Right renal cortex interstitium (tissue), 3 donors: Measurements from ENCODE around the gene MFNG. TPM values are rescaled to one million over a fixed set of nuclear protein-coding genes. Genes with fewer than 3 reads are reported as not detected.

Experiments used
- DNase-seq, 3 donors: peaks; one replicate each; pipeline ENCODE4 v3.0.0-alpha.2; 2013; ENCODE audit warnings: low read depth in 3 of 3, low spot score in 2 of 3
- polyA plus RNA-seq, 3 donors: library from polyadenylated mRNA; unstranded; fragments of 120-200 nt; gene quantifications; one replicate each; pipeline ENCODE4 v1.2.1, GENCODE V29; 2013; ENCODE audit not compliant: insufficient read length in 3 of 3

MFNG gene
- polyA plus RNA-seq, 3 donors: 4.6 to 8.4 (median 6.3) TPM

DNA sequence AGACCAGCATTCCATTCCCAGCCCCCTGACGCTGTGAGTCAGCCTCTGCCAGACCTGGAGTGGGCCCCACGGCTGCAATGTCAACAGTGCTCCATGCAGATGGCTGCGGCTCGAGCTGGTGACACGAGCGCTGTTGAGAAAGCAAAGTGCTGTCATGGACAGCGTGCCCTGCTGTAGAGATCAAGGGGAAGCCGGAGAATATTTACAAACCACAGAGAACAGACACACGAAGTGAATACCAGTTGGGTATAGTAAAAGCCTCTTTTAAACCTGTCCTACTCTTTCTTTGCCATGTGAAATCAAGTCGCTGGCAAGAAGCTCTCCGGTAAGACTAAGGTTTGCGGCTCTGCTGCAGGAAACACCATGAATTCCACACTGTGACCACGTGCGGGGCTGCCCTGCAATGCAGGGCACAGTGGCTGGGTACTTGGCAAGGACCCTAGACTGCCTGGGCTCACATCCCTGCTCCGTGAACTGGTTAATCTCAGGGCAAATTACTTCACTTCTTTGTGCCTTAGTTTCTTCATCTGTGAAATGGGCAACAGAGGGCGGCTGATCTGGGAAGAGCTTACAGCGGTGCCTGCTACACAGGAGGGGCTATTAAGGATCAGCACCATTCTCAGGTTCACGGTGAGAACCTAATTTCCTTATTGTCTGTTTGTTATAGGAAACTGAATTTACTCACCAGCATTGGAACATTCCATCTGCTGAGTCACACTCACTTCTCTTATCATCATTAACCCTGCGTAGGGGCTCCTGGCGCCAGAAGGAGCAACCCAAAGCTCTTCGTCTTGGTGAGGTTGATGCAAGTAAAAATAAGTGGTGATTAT, 31.1 kb downstream of the MFNG start:
- no peak for DNase-seq

DNA sequence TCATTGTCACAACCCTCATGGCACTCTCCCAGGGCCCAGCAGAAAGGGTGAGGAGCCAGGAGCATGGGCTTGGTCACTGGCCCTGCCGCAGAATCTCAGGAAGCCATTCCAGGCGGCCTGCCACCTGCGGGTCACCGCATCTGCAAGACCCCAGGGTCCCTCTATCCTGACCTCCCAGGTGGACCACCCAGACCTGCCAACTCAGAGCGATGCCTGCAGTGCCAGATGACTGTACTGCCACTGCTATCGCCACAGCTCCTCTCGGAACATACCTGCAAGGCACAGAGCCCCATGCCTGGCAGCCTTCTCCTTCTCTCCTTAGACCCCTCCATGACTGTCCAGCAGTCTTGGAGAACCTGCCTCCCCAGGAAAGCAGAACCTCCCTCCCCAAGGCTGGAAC, 32.5 kb downstream of the MFNG start:
- no peak for DNase-seq

DNA sequence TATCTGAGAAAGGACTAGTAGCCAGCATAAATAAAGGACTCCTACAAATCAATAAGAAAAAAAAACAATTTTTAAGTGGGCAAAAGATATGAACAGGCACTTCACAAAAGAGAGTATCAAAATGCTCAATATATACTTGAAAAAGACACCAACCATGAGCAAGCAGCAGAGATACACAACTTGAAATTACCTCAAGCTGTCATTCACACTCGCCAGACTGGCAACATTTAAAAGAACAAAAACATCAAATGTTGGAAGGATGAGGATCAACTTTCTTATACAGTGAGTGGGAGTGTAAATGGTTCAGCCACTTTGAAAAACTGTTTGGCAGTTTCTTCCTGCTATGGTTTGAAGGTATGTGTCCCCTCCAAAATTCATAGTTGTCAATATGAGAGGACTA, 35.0 kb downstream of the MFNG start:
- no peak for DNase-seq

DNA sequence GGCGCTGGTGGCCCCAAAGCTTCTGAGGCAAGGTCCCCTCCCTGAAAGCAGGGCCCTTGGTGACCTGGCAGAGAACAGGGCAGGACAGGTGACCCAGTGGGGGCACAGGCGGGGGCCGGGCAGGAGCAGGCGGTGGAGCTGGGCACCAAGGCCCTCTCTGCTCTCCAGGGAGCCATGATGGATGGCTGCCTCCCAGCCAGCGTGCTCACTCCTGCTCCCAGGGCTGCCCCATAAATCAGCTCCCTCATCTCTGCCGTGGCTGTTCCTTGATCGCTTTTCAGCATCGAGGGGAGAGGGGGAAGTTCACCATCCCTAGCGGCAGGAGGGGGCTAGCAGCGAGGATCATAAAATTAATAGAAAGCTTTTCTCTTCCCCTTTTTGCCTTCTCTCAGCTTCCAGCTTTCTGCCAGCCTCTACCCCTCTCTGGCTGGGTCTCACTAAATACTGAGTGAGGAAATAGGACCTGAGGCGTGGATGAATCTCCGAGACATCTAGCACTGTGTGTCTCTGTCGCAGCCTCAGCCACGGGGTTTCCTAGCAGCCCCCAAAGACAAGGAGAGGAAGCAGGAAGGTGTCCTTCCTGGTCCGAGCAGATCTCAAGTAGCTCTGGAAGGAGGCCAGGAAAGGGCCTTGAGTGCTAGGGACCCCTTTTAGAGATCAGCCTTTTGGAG, 36.7 kb downstream of the MFNG start:
- no peak for DNase-seq

DNA sequence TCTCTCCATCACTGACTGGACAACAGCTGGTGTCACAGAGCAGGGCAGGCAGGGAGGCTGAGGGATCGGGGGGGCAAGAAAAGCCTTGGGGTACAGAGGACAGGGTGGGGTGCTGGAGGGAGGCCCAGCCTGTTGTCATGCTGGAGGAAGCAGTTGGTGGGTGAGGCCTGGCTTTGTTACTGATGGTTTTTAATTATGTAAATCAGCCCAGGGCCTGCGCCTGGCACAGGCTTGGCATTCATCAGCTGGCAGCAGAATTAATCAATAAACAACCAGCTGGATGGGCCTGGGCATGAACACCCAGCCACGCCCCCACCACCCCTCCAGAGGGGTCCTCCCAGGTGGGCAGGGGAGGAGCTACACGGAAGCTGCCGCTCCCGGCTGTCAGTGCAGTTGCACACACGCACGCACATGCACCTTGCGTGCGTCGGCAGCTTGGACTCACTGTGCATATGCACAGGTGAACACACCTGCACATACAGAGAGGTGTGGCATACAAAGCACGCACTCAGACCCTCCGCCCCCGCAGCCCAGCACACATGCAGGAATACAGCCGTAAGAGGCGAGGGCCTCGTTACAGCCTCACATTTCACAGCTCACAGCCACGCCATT, 37.6 kb downstream of the MFNG start:
- no peak for DNase-seq

DNA sequence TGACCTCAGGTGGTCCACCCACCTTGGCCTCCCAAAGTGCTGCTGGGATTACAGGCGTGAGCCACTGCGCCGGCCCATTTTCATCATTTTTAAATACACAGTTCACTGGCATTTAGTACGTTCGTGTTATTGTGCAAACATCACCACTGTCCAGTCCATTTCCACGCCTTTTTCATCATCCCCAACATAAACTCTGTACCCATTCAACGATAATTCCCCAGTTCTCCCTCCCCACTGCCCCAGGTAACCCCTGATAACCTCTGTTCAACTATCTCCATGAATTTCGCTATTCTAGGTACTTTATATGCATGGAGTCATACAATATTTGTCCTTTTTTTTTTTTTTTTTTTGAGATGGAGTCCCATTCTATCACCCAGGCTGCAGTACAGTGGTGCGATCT, 40.7 kb downstream of the MFNG start:
- no peak for DNase-seq

DNA sequence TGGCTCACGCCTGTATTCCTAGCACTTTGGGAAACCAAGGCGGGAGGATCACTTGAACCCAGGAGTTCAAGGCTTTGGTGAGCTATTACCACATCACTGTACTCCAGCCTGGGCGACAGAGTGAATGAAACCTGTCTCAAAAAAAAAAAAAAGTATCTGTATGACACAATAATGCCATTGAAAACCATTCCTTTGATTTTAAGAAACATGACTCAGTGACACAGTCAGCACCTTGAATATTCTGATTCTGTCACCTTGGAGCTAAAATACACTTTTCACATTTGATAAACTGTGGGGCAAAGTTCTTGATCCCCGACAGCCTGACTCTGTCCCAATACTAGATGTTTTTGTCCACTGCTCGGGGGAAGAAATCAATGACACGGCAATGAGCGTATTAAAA, 42.2 kb downstream of the MFNG start:
- no peak for DNase-seq

DNA sequence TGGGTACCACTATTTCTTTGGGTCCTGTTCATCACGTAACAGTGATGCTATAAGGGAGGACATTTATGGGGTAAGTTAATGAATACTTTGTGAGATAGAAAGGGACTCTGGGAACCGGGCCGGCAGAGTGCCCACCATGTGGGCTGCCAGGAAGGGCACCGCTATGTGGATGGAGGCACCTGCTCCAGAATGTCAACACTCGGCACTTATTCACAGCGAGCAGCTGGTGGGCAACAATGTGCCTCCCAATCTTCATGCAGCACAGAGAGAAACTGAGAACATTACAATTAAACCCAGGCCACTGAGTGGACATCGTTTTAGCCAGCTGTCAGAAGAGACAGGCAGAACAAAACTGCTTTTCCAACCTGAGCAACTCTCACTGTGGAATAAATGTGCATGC, 43.1 kb downstream of the MFNG start:
- DNase-seq: no peak

DNA sequence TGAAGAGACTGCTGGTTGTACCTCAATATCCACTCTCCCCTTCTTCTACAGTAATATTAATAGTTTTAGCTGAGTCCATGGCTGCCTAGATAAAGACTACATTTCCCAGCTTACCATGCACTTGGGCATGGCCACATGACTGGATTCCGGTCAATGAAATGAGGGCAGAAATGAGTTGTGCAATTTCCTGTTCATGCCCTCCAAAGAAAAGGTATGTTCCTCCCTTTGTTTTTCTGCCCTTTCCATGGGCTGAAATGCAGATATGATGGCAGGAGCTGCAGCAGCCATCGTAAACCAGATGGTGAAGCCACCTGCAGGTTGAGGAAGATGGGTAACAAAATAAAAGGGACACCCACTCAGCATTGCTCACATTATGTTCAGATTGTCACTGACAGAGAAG, 43.6 kb downstream of the MFNG start:
- DNase-seq: no peak

DNA sequence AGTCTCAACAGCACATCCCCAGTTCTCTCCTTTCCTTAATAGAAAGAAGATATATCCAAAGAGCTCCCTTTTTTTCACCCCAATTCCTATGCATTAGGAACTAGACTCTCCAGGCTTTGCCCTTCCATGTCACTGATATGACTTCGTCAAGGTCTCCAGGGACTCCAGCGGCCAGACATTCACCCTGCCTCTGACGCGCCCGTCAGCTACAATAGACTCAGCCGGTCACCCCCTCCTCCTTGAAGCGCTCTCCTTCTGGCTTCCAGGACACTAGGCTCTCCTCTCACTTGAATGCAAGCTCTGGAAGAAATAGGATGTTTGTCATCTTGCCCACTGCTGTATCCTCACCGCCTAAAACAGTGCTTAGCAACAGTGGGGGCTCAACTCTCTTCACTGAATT, 44.0 kb downstream of the MFNG start:
- DNase-seq: no peak

DNA sequence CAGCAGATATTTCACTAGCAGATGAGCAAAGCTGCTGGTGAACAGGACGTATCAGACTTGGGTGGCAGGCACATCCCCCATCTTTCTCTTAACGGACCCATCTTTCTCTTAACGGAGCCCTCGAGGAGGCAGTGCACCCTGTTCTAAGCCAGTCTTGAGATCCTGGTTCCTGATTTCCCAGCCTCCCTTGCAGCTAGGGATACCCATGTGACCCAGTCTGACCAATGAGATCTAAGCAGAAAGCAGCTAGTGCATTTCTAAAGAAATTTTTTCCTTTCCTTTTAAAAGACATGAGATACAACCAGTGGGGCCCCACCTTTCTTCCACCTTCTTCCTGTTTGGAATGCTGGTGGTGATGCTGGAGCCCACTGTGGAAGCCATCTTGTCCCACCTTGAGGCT, 45.3 kb downstream of the MFNG start:
- no peak for DNase-seq

DNA sequence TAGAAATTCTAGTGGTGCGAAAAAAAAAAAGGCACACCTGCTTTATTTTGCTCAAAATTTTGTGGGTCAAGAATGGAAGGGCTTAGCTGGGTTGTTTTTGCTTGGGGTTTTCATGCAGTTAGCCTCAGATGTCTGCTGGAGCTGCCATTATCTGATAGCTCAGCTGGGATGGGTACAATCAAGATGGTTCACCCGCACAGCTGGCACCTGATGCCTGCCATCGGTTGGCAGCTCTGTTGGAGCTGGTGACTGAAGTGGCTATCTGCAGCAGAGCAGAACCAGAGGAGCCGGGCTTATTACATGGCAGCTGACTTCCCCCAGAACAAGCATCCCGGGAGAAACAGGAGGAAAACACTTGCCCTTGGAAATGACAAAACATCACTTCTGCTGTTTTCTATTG, 46.8 kb downstream of the MFNG start:
- no peak for DNase-seq

DNA sequence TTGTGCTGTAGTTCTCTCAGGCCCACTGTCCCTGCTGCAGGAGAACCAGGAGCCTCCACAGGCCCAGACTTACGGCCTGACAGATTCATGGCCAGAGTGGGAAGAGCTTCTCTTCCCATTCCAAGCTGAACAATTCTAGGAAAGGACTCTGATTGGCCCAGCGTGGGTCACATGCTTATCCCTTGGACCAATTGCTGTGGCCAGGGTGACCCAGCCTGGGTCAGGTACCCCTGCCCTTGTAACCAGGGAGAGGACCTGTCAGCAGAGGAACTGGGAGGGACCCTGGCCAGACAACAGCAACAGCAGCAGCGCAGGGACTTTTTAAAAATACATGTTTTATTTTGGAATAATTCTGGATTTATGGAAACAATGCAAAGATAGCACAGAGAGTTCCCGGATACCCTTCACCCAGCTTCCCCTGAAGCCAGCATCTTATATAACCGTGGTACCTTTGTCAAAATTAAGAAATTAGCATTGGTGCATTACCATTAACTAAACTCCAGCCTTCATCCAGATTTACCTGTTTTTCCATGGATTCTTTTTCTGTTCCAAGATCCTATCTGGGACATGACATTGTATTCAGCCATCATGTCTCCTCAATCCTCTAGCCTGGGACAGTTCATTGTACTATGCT, 50.1 kb downstream of the MFNG start:
- no peak for DNase-seq

DNA sequence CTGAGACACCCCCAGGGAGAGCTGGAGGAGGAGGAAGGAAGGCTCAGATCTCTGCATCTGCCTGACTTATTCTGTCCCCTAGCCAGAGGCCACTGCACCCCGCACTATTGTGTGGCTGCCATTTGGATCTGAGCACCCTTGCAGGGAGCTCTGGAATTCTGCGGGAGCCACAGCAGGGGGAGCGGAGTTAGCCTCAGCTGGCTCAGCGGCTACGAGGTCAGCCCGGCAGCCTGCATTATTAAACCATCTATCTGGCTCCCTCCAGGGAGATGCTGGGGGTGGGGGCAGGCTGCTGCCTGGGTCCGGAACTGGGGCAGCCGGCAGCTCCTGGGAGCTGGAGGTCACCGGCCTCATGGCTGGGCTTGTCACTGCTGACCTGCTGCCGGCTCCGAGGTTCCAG, 52.4 kb downstream of the MFNG start:
- no peak for DNase-seq

DNA sequence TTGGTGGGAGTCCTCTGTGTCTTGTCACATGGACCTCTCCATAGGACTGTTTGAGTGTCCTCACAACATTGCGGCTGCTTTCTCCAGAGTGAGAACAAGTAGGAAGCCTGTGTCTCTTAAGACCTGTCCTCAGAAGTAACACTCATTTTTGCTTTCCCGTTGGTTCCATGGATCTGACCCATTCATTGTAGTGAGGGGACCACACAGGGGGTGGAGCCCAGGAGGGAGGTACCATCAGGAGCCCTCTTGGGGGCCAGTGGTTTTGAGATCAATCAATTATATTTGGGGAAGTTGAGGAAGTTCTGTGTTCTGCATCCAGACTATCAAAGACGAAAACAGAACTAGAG, 53.5 kb downstream of the MFNG start:
- no peak for DNase-seq

DNA sequence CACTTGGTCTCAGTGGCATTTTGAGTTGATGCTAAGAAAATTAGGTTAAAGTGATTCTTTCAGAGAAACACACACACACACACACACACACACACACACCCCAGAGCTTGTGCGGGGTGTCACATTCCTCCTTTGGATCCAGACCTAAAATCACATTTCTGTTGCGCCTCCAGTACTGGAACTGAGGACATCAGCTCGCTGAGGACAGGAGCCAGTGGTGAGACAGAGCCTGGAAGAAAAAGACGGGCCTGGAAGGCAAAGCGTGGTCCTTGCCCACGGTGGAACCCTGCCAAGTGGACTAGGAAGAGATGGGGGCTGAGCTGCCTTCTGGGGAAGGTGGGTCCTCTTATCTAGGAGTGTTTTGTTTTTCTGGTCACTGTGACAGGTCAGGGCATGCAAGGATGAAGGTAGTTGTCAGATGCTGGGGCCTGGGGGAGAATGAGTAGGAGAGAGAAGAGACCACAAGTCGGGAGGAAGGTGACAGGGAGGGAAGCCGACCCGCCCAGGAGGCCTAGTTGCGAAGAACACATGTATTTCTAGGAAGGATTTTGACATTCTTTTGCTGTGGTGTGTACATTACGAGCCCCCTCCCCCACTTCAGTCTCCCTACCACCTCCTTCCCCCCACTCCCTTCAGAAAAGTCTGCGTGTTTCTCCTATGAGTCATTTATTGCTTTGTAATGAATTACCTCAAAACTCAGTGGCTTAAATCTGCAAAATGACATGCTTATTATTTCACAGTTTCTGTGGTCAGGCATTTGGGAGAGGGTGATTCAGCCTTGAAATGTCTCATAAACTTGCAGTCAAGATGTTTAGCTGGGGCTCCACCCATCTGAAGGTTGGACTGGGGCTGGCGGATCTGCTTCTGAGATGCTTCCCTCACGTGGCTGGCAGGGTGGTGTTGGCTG, 54.1 kb downstream of the MFNG start:
- no peak for DNase-seq

DNA sequence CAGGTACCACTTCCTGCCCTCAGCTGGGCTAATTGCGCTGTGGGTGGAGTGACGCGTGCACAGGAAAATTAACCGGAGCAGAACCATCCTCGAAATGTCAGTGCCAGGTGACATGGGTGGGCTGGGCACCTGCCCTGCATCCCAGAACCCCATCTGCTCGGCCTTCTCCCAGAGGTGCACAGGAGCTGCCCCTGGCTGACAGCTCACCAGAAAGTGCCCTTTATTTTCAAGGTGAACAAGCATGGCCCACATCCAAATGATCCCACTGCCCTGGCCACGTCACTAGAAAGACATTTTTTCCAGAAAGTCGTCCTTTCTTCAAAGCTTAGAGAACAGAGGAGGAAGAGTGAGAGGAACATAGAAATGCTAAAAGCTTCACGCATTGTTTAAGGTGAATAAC, 54.8 kb downstream of the MFNG start:
- DNase-seq: no peak

DNA sequence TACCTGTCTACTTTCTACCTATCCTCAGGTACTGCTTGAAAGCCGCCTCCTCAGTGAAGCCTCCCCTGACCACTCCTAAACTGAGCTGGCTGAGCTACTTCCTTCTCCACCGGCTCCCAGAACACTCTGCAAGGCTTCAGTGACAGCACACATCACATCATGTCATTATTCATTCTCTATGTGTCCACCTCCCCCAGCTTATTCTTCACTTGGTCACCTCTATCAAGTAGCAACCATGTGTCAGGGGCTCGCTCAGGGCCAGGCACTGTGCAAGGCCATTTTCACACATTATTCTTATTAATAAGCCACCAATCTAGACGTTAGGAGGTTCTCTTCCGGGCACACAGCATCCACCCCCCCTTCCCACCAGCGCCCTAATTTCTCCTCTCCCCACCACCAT, 55.2 kb downstream of the MFNG start:
- no peak for DNase-seq

DNA sequence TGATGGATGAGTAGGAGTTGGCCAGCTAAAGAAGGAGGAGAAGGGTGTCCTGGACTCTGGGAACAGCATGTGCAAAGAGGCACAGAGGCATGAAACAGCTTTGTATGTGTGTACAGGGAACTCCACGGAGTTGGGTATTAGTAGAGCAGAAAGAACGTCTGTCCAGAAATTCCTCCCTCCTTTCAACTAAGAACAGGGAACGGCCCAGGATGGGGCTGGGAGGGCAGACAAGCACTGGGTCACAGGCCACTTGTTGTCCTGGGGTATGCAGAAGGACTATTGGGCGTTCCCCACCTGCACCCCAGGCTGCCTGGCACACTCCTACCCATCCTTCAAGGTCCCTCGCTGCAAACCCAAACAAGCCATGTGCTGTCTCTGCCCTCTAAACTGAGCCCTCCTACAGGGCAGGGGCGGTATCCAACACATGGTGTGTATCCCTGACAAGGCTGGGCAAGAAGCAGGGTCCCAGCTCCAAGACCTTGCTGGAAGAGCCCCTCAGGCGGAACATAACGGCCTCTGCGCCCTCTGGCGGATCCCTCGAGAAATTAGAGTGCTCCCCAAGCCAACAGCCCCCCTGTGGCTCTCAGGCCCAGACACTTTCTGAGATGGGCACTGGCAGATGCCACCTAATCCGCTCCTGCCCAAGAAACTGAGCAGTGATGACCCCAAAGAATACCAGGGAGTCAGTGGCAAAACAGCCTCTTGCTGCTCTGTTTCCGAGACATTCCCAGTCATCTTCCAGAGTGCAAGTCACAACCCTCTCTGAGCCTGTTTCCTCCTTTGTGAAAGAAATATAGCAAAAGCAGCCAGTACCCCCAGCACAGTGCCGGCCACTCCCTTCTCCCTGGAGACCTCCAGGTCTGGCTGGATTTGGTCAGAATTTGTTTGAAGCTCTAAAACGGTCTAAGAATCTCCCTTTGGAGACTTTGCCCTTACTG, 57.3 kb downstream of the MFNG start:
- peak in 2 of 3 donors; percentile 43 to 52 for DNase-seq
